ENCODE results near the gene CPE. TPM values are rescaled to one million over a fixed set of nuclear protein-coding genes. Genes with fewer than 3 reads are reported as not detected.
"Not testable (repeated sequence)": the region's sequence is repeated elsewhere in the genome, so short reads cannot be mapped to it uniquely, and the experiment has no call there.

Gene CPE
- total RNA-seq, 1 donor: 6.9 TPM

GRCh38 chr4:165336743-165337142 lies 42.1 kb upstream of the CPE start:
- no peaks in the 10 kb centered on the region for H3K27me3 ChIP-seq (ENCODE audit: insufficient read depth, low read length)
- peaks cover 56% of the 10 kb centered on the region for H3K79me2 ChIP-seq (ENCODE audit: insufficient read depth, low read length)
- no peak for TF ChIP-seq CTCF (IDR thresholded peaks at IDR 0.05; ENCODE audit: extremely low read depth, low read depth, low read length)
- H3K4me2 ChIP-seq (ENCODE audit: insufficient read depth, low read length): no peak overlapping the region
- H3K4me3 ChIP-seq (ENCODE audit: insufficient read depth, low read length): no peak overlapping the region
- no peak overlapping the region for H3K27ac ChIP-seq (ENCODE audit: low read depth, low read length)
- H4K20me1 ChIP-seq (ENCODE audit: insufficient read depth, low read length): peaks cover 6% of the 10 kb centered on the region
- DNase-seq (ENCODE audit: insufficient read length, low spot score, missing footprints): no peak
- H2AFZ ChIP-seq (ENCODE audit: low read length): no peak overlapping the region
- H3K36me3 ChIP-seq (ENCODE audit: insufficient read depth, low read length): peaks cover 26% of the 10 kb centered on the region
- H3K9me3 ChIP-seq (ENCODE audit: low read depth, low read length): no peaks in the 10 kb centered on the region
- no peaks in the 10 kb centered on the region for H3K4me1 ChIP-seq (ENCODE audit: insufficient read depth, low read length)

- H3K4me2 ChIP-seq (ENCODE audit: insufficient read depth, low read length); H3K27me3 ChIP-seq (ENCODE audit: insufficient read depth, low read length); DNase-seq (ENCODE audit: insufficient read length, low spot score, missing footprints); H3K9me3 ChIP-seq (ENCODE audit: low read depth, low read length); H3K27ac ChIP-seq (ENCODE audit: low read depth, low read length); H3K4me3 ChIP-seq (ENCODE audit: insufficient read depth, low read length); H3K4me1 ChIP-seq (ENCODE audit: insufficient read depth, low read length); H3K79me2 ChIP-seq (ENCODE audit: insufficient read depth, low read length); H4K20me1 ChIP-seq (ENCODE audit: insufficient read depth, low read length); H2AFZ ChIP-seq (ENCODE audit: low read length): not testable (repeated sequence)
- H3K36me3 ChIP-seq (ENCODE audit: insufficient read depth, low read length): peaks cover 25% of the 10 kb centered on the region
Measured at GRCh38 chr4:165342340-165342739, 36.5 kb upstream of the CPE start.

GRCh38 chr4:165343353-165344191 lies 35.2 kb upstream of the CPE start:
- H3K79me2 ChIP-seq (ENCODE audit: insufficient read depth, low read length): no peaks in the 10 kb centered on the region
- H3K27ac ChIP-seq (ENCODE audit: low read depth, low read length): no peak overlapping the region
- H3K36me3 ChIP-seq (ENCODE audit: insufficient read depth, low read length): peaks cover 21% of the 10 kb centered on the region
- H4K20me1 ChIP-seq (ENCODE audit: insufficient read depth, low read length): no peaks in the 10 kb centered on the region
- no peaks in the 10 kb centered on the region for H3K27me3 ChIP-seq (ENCODE audit: insufficient read depth, low read length)
- no peak overlapping the region for H3K4me2 ChIP-seq (ENCODE audit: insufficient read depth, low read length)
- no peaks in the 10 kb centered on the region for H3K4me1 ChIP-seq (ENCODE audit: insufficient read depth, low read length)
- H2AFZ ChIP-seq (ENCODE audit: low read length): no peak overlapping the region
- TF ChIP-seq CTCF (IDR thresholded peaks at IDR 0.05; ENCODE audit: extremely low read depth, low read depth, low read length): peak; percentile 39
- DNase-seq (ENCODE audit: insufficient read length, low spot score, missing footprints): no peak
- no peaks in the 10 kb centered on the region for H3K9me3 ChIP-seq (ENCODE audit: low read depth, low read length)
- no peak overlapping the region for H3K4me3 ChIP-seq (ENCODE audit: insufficient read depth, low read length)

- TF ChIP-seq CTCF (IDR thresholded peaks at IDR 0.05; ENCODE audit: extremely low read depth, low read depth, low read length): peak; percentile 37
Measured at GRCh38 chr4:165345666-165346417, 33.0 kb upstream of the CPE start.

More at GRCh38 chr4:165345666-165346417, 33.0 kb upstream of the CPE start:
- Histone ChIP-seq H3K9me3 (ENCODE audit: low read depth, low read length) (no peaks in the 10 kb centered on the region), H4K20me1 (ENCODE audit: insufficient read depth, low read length) (no peaks in the 10 kb centered on the region), H3K27me3 (ENCODE audit: insufficient read depth, low read length) (no peaks in the 10 kb centered on the region), H3K4me1 (ENCODE audit: insufficient read depth, low read length) (no peaks in the 10 kb centered on the region), H3K4me3 (ENCODE audit: insufficient read depth, low read length) (no peak overlapping the region), H3K27ac (ENCODE audit: low read depth, low read length) (no peak overlapping the region), H3K79me2 (ENCODE audit: insufficient read depth, low read length) (no peaks in the 10 kb centered on the region), H3K36me3 (ENCODE audit: insufficient read depth, low read length) (peaks cover 9% of the 10 kb centered on the region), H3K4me2 (ENCODE audit: insufficient read depth, low read length) (no peak overlapping the region), H2AFZ (ENCODE audit: low read length) (peak overlapping the region; percentile 29)
- DNase-seq (ENCODE audit: insufficient read length, low spot score, missing footprints): peak; percentile 39

Data from osteoblast (primary cell).